Stimulated activated CD8-positive, alpha-beta memory T cell treated with anti-CD3 and anti-CD28 coated beads, Interleukin-2, amount 100 ng/mL, for 1 hour (primary cell): ENCODE data around the gene PLLP.

ENCODE experiments used
- DNase-seq, 2 donors: peaks; one replicate each; pipeline ENCODE4 v3.0.0-alpha.2; 2020; ENCODE audit warnings: low read depth in 2 of 2

Gene PLLP

DNA sequence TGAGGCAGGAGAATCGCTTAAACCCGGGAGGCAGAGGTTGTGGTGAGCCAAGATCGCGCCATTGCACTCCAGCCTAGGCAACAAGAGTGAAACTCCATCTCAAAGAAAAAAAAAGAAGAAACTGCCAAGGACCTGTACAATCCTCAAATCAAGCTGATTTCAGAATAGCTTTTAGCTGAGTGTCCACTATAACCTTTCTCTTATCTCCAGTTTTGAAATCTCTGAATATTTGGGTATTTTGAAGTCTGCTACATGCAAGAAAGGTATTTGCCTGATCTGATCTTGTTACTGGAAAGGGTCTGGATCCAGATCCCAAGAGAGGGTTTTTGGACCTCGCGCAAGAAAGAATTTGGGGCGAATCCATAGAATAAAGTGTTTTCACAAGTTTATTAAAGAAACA lies 58.5 kb downstream of the PLLP start:
- no peak for DNase-seq

DNA sequence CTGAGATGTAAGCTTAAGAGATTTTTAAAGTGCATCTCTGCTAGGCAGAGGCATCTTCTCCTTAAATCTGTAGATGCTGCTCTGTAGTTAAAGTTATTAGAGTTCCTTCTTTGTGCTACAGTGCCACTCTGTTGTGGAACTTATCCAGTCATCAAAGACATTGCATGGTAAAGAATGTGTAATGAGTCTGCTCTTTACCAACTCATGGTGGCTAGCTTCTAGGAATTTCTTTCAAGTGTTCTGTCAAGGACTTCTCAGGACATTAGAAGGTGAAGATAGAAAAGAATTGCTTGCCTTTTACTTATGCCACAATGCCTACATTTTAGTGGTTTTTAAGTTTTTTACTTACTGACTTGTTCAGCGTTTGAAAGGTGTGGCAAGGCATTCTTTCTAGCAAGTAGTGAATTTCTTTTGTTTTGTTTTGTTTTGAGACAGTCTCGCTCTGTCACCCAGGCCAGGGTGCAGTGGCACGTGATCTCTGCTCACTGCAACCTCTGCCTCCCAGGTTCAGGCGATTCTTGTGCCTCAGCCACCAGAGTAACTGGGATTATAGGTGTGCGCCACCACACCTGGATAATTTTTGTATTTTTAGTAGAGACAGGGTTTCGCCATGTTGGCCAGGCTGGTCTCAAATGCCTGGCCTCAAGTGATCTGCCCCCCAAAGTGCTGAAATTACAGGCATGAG lies 59.7 kb downstream of the PLLP start:
- no peak for DNase-seq

DNA sequence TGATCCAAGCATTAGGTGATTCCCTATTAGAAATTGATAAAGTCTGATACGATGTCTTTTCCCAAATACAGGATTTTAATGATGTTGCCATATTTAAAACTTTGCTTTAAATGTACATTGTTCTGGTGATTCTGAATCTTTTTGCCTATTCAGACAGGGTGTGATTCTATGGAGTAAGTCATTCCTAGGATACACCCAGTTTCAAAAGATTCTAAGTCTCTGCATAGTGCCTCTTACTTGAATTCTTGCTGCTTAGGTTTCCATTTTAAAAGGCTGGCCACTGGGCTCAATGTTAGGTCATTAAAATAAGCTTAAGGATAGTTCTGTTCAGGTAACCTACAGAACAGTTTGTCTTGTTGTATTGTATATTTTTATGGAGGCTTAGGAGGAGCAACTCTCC lies 61.4 kb downstream of the PLLP start:
- no peak for DNase-seq

DNA sequence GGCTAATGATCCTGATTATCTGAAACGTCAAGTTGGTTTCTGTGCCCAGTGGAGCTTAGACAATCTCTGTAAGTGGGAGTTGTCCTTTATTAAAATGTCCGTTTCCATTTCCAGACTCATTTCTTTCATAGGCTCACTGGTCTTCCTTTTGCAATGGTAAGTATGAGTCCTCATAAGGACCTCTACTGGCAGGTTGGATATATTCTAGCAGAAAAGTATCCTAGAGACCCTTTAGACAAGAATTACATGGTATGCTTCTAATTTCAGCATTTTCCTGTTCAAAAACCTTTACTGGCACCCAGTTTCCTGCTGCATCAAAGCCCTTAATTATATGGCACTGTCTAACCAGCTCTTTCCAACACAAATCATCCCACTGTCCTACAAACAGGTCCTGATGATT lies 67.5 kb downstream of the PLLP start:
- DNase-seq = no peak

DNA sequence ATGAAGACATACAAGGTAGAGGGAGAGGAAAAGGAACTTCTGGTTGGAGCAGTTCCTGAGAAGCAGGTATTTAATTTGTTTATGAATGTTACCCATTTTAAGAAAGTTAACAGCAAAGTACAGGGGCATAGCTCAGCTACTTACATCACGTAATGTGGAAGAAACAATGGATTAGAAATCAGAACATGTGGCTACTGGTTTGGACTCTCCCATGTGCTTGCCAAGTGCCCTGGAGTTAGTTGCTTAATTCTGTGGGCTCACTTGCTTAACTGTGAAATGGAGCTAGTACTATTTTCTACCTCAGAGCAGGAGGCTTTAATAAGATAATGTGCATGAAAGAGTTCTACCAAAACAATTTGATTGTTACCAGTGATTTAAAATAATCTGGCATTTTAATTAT lies 71.0 kb downstream of the PLLP start:
- DNase-seq = no peak

DNA sequence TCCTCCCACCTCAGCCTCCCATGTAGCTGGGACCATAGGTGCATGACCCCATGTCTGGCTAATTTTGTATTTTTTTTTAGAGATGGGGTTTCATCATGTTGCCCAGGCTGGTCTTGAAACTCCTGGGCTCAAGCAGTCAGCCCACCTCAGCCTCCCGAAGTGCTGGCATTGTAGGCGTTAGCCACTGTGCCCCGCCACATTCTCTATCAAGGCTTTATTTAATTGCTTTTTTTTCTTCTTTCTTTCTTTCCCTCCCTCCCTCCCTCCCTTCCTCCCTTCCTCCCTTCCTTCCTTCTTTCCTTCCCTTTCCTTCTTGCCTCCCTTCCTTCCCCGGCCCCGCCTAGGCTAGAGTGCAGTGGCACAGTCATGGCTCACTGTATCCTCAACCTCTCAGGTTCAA lies 74.7 kb downstream of the PLLP start:
- no peak for DNase-seq

DNA sequence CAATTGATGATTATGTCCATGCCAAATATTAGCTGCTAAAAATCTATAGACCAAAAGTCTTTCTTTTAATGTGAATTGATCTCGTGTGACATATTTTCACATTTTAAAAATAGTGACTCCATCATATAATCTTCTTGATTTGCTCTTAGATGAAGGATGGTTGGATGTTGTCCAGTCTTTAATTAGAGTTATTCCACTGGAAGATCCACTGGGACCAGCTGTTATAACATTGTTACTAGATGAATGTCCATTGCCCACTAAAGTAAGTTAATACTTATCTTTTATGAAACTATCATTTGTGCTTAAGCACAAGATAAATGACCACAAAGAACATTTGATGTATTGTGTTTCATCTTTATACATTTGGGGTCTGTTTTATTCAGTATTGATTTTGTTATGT lies 75.5 kb downstream of the PLLP start:
- no peak for DNase-seq
